Measurements from ENCODE around the gene ATP10D. TPM values are rescaled to one million over a fixed set of nuclear protein-coding genes. Genes with fewer than 3 reads are reported as not detected.

Gene ATP10D
- total and polyA plus RNA-seq, 12 donors = 3.8 to 70.0 (median 22.6) TPM

DNA sequence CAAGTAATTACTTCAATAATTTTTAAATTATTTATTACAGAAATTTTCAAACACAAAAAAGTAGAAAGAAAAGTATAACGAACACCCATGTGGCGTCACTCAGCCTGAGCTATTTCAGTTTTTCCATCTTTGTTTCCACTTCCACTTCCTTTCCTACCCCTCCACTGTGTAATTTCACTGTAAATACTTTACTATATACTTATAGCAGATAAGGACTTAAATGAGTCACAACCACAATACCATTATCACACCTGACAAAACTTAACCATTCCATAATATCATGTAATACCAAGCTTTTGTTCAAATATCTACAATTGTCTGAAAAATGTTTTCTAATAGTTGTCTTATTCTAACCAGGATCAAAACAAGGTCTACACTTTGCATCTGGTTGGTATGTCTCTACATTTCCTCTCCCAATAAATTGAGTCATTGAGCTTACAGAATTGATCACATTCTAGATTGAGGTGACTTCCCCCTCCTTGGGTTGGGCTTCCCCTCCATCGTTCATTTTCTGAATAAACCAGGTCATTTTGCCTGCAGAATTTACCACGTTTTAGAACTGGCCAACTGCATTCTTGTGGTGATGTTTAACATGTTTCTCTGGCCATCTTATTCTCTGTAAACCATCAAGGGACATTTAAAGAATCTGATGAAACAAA is 48.7 kb downstream of the ATP10D start:
- 79 to 88% (median 82%) methylated on average over 4 of the region's 4 CpGs for WGBS, 4 donors
- no peak for DNase-seq
- Histone ChIP-seq H3K4me3 (no peak overlapping the region), H3K9me3 (replicated peaks in 1 of 3) (no peaks in the 10 kb centered on the region), H3K27me3 (no peaks in the 10 kb centered on the region), H3K4me1 (replicated peaks in 1 of 2) (peaks cover 0 to 15% of the 10 kb centered on the region in 2 donors), H3K36me3 (replicated peaks in 1 of 2) (peaks cover 0 to 6% of the 10 kb centered on the region in 2 donors), H3K27ac (no peak overlapping the region)
- TF ChIP-seq POLR2A (IDR thresholded peaks at IDR 0.05) (no peak), CTCF (IDR thresholded peaks at IDR 0.05) (no peak)
- intact Hi-C loops (cut with DNase I) = no loop called here

DNA sequence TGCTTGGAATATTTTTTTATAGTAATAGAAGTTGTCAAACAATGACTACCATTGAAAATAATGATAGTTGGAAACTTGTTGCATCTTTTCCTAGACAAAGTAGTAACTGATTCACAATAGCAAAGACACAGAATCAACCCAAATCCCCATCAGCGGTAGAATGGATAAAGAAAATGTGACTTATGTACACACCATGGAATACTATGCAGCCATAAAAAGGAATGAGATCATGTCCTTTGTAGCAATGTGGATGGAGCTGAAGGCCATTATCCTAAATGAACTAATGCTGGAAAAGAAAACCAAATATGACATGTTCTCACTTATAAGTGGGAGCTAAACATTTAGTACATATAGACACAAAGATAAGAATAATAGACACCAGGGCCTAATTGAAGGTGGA is 49.7 kb downstream of the ATP10D start:
- no peaks in the 10 kb centered on the region for H3K27me3 ChIP-seq
- intact Hi-C loops (cut with DNase I) = no loop called here
- H3K4me1 ChIP-seq (replicated peaks in 1 of 2) = peaks cover 0 to 15% of the 10 kb centered on the region in 2 donors
- DNase-seq = no peak
- H3K36me3 ChIP-seq (replicated peaks in 1 of 2) = peaks cover 0 to 6% of the 10 kb centered on the region in 2 donors
- no peak overlapping the region for H3K4me3 ChIP-seq
- TF ChIP-seq CTCF (IDR thresholded peaks at IDR 0.05) (no peak), POLR2A (IDR thresholded peaks at IDR 0.05) (no peak)
- no peaks in the 10 kb centered on the region for H3K9me3 ChIP-seq (replicated peaks in 1 of 3)
- 96 to 100% (median 97%) methylated on average over 1 of the region's 1 CpG for WGBS, 4 donors
- no peak overlapping the region for H3K27ac ChIP-seq

DNA sequence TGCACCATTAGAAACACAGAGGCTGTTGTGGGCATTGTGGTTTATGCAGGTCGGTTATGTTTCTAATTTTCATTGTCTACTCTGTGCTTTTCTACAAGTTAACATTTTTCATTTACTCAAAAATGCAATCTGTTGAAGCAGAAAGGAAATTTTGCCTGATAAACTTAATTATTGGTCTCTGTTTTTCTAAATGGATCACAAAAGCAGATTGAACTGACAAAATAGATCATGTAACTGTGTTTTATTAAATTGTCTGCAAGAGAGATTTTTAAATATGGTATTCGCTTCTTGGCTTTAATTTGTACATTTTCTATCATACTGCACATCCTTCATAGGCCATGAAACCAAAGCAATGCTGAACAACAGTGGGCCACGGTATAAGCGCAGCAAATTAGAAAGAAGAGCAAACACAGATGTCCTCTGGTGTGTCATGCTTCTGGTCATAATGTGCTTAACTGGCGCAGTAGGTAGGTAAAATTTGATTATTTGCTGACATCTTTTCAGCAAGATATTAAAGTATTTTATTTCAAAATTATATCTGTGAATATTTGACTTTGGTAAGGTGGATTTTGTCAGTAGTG is 50.6 kb downstream of the ATP10D start:
- H3K9me3 ChIP-seq (replicated peaks in 1 of 3) = no peaks in the 10 kb centered on the region
- no peak overlapping the region for H3K4me3 ChIP-seq
- intact Hi-C loops (cut with DNase I) = no loop called here
- H3K27me3 ChIP-seq = no peaks in the 10 kb centered on the region
- no peak overlapping the region for H3K27ac ChIP-seq
- 81 to 93% (median 91%) methylated on average over 5 of the region's 5 CpGs for WGBS, 4 donors
- H3K4me1 ChIP-seq (replicated peaks in 1 of 2) = peaks cover 0 to 15% of the 10 kb centered on the region in 2 donors
- peaks cover 0 to 6% of the 10 kb centered on the region in 2 donors for H3K36me3 ChIP-seq (replicated peaks in 1 of 2)
- DNase-seq = no peak
- no peak for TF ChIP-seq POLR2A (IDR thresholded peaks at IDR 0.05)
- TF ChIP-seq CTCF (IDR thresholded peaks at IDR 0.05) = no peak

DNA sequence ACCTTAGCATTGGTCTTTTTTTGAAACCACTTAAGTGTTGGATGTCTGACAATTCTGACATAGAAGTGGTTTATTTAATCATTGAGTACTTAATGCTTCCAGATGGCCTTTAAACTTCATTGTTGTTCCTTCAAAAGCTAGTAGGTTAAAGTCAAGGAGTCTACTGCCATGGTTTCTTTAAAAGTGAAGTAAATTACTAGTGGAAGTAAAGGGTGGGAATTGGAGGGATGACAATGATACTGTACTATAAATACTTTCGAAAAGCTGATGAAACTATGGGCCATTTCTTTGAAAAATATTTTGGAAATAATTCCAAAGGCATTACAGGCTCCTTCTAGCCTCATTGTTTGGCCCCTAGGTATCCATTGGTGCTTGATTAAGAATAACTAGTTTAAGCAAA is 51.9 kb downstream of the ATP10D start:
- WGBS, 4 donors = 0 to 1% (median 0%) methylated on average over 1 of the region's 1 CpG
- no peak overlapping the region for H3K4me3 ChIP-seq
- H3K36me3 ChIP-seq (replicated peaks in 1 of 2) = peaks cover 0 to 6% of the 10 kb centered on the region in 2 donors
- TF ChIP-seq POLR2A (IDR thresholded peaks at IDR 0.05) (no peak), CTCF (IDR thresholded peaks at IDR 0.05) (no peak)
- no peak overlapping the region for H3K27ac ChIP-seq
- no peaks in the 10 kb centered on the region for H3K9me3 ChIP-seq (replicated peaks in 1 of 3)
- intact Hi-C loops (cut with DNase I) = no loop called here
- no peak for DNase-seq
- no peaks in the 10 kb centered on the region for H3K27me3 ChIP-seq
- peaks cover 0 to 6% of the 10 kb centered on the region in 2 donors for H3K4me1 ChIP-seq (replicated peaks in 1 of 2)
